Muscle of leg (tissue), 11 donors: ENCODE measurements around the gene FAM163B. TPM values are rescaled to one million over a fixed set of nuclear protein-coding genes. Genes with fewer than 3 reads are reported as not detected.

Experiments used
- DNase-seq: peaks from one replicate; pipeline ENCODE4 v3.0.0; 2013
- H3K27ac ChIP-seq: one replicate; pipeline ENCODE4 v1.5.1; 2013; ENCODE audit warnings: mild to moderate bottlenecking, low read length, control low read depth
- H3K27me3 ChIP-seq: one replicate; pipeline ENCODE4 v1.6.1; 2013; ENCODE audit warnings: low read length; ENCODE audit not compliant: control insufficient read depth, insufficient read depth
- H3K36me3 ChIP-seq: one replicate; pipeline ENCODE4 v1.6.1; 2013; ENCODE audit warnings: low read length; ENCODE audit not compliant: control insufficient read depth, insufficient read depth
- H3K4me1 ChIP-seq: one replicate; pipeline ENCODE4 v1.6.1; 2013; ENCODE audit warnings: low read length; ENCODE audit not compliant: control insufficient read depth, insufficient read depth
- H3K4me3 ChIP-seq: one replicate; pipeline ENCODE4 v1.5.1; 2013; ENCODE audit warnings: low read length, control low read depth
- H3K9me3 ChIP-seq: replicated peaks from 2 replicates; pipeline ENCODE4 v1.6.1; 2013; ENCODE audit warnings: low read depth, low read length; ENCODE audit not compliant: control insufficient read depth
- WGBS: methylation state at CpG from one replicate; pipeline ENCODE4 v1.1.5; 2013; ENCODE audit warnings: missing lambda C conversion rate; ENCODE audit not compliant: insufficient coverage; 5-methylcytosine and 5-hydroxymethylcytosine counted together
- polyA plus RNA-seq, 8 donors: library from polyadenylated mRNA; unstranded; fragments of 120-200 nt; gene quantifications; one replicate each; pipeline versions ENCODE4 v1.2.1 to v1.2.3, GENCODE V29; 2013; ENCODE audit warnings: inconsistent platforms in 1 of 8, low replicate concordance in 1 of 8; ENCODE audit not compliant: insufficient read length in 8 of 8, insufficient read depth in 1 of 8
- total RNA-seq: library from RNA; stranded (reverse); fragments of 120-200 nt; gene quantifications from one replicate; pipeline ENCODE4 v1.2.4, GENCODE V29; 2013

Gene FAM163B
- total and polyA plus RNA-seq, 9 donors = 0.13 to 0.36 (median 0.18) TPM; not detected in 6

- H3K36me3 ChIP-seq = no peaks in the 10 kb centered on the region
- WGBS = 80% methylated on average over 8 of the region's 8 CpGs
- H3K27ac ChIP-seq = no peak overlapping the region
These were observed 62.9 kb downstream of the FAM163B start for GRCh38 chr9:133546287-133546680.

GRCh38 chr9:133545494-133546286, 63.5 kb downstream of the FAM163B start:
- Histone ChIP-seq H3K27ac (peak overlapping the region; percentile 47), H3K4me1 (peaks cover 24% of the 10 kb centered on the region), H3K36me3 (no peaks in the 10 kb centered on the region), H3K9me3 (no peaks in the 10 kb centered on the region), H3K4me3 (no peak overlapping the region), H3K27me3 (peaks cover 6% of the 10 kb centered on the region)
- WGBS = 21% methylated on average over 19 of the region's 25 CpGs
- DNase-seq = peak; percentile 58

More at GRCh38 chr9:133546287-133546680, 62.9 kb downstream of the FAM163B start:
- no peak for DNase-seq
- H3K4me1 ChIP-seq = peaks cover 24% of the 10 kb centered on the region
- H3K4me3 ChIP-seq = no peak overlapping the region
- no peaks in the 10 kb centered on the region for H3K9me3 ChIP-seq
- peaks cover 6% of the 10 kb centered on the region for H3K27me3 ChIP-seq

GRCh38 chr9:133543772-133544467, 65.3 kb downstream of the FAM163B start:
- 81% methylated on average over 14 of the region's 16 CpGs for WGBS
- Histone ChIP-seq H3K4me1 (peaks cover 41% of the 10 kb centered on the region), H3K27ac (no peak overlapping the region), H3K27me3 (peaks cover 7% of the 10 kb centered on the region), H3K9me3 (no peaks in the 10 kb centered on the region), H3K36me3 (no peaks in the 10 kb centered on the region), H3K4me3 (no peak overlapping the region)
- DNase-seq = no peak

- H3K4me1 ChIP-seq = peaks cover 50% of the 10 kb centered on the region
- WGBS = 88% methylated on average over 6 of the region's 13 CpGs
- no peak overlapping the region for H3K27ac ChIP-seq
- no peak overlapping the region for H3K4me3 ChIP-seq
- H3K9me3 ChIP-seq = no peaks in the 10 kb centered on the region
- no peak for DNase-seq
- H3K27me3 ChIP-seq = peaks cover 11% of the 10 kb centered on the region
- no peaks in the 10 kb centered on the region for H3K36me3 ChIP-seq
These were observed 67.2 kb downstream of the FAM163B start for GRCh38 chr9:133542002-133542401.

GRCh38 chr9:133540698-133541025, 68.5 kb downstream of the FAM163B start:
- Histone ChIP-seq H3K9me3 (no peaks in the 10 kb centered on the region), H3K27ac (no peak overlapping the region), H3K4me1 (peaks cover 45% of the 10 kb centered on the region), H3K27me3 (peaks cover 15% of the 10 kb centered on the region), H3K36me3 (no peaks in the 10 kb centered on the region), H3K4me3 (no peak overlapping the region)
- no peak for DNase-seq
- WGBS = 85% methylated on average over 11 of the region's 18 CpGs

- WGBS = 62% methylated on average over 18 of the region's 22 CpGs
- DNase-seq = no peak
- Histone ChIP-seq H3K4me3 (no peak overlapping the region), H3K9me3 (no peaks in the 10 kb centered on the region), H3K27me3 (peaks cover 15% of the 10 kb centered on the region), H3K4me1 (peaks cover 45% of the 10 kb centered on the region), H3K36me3 (no peaks in the 10 kb centered on the region), H3K27ac (no peak overlapping the region)
These were observed 69.0 kb downstream of the FAM163B start for GRCh38 chr9:133539991-133540697.

- Histone ChIP-seq H3K4me3 (no peak overlapping the region), H3K4me1 (peaks cover 47% of the 10 kb centered on the region), H3K9me3 (no peaks in the 10 kb centered on the region), H3K36me3 (no peaks in the 10 kb centered on the region), H3K27ac (no peak overlapping the region), H3K27me3 (peaks cover 15% of the 10 kb centered on the region)
- 37% methylated on average over 39 of the region's 47 CpGs for WGBS
- peak; percentile 38 for DNase-seq
These were observed 70.0 kb downstream of the FAM163B start for GRCh38 chr9:133538851-133539833.

GRCh38 chr9:133538176-133538575, 71.0 kb downstream of the FAM163B start:
- WGBS = 80% methylated on average over 14 of the region's 14 CpGs
- Histone ChIP-seq H3K9me3 (no peaks in the 10 kb centered on the region), H3K27me3 (peaks cover 20% of the 10 kb centered on the region), H3K27ac (no peak overlapping the region), H3K36me3 (no peaks in the 10 kb centered on the region), H3K4me3 (no peak overlapping the region), H3K4me1 (peaks cover 57% of the 10 kb centered on the region)
- DNase-seq = no peak

- Histone ChIP-seq H3K4me3 (no peak overlapping the region), H3K36me3 (no peaks in the 10 kb centered on the region), H3K4me1 (peaks cover 66% of the 10 kb centered on the region), H3K9me3 (no peaks in the 10 kb centered on the region), H3K27ac (no peak overlapping the region), H3K27me3 (peaks cover 20% of the 10 kb centered on the region)
- WGBS = 90% methylated on average over 10 of the region's 16 CpGs
- DNase-seq = no peak
These were observed 71.9 kb downstream of the FAM163B start for GRCh38 chr9:133537257-133537656.
